Measurements from ENCODE around the gene RCAN2.

- TF ChIP-seq, protein P1, sequence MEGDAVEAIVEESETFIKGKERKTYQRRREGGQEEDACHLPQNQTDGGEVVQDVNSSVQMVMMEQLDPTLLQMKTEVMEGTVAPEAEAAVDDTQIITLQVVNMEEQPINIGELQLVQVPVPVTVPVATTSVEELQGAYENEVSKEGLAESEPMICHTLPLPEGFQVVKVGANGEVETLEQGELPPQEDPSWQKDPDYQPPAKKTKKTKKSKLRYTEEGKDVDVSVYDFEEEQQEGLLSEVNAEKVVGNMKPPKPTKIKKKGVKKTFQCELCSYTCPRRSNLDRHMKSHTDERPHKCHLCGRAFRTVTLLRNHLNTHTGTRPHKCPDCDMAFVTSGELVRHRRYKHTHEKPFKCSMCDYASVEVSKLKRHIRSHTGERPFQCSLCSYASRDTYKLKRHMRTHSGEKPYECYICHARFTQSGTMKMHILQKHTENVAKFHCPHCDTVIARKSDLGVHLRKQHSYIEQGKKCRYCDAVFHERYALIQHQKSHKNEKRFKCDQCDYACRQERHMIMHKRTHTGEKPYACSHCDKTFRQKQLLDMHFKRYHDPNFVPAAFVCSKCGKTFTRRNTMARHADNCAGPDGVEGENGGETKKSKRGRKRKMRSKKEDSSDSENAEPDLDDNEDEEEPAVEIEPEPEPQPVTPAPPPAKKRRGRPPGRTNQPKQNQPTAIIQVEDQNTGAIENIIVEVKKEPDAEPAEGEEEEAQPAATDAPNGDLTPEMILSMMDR (IDR thresholded peaks at IDR 0.05) = no peak
- TF ChIP-seq POLR2AphosphoS5 (IDR thresholded peaks at IDR 0.05; ENCODE audit: low read depth, low read length) = no peak
- no peak for TF ChIP-seq REST (IDR thresholded peaks at IDR 0.05; ENCODE audit: insufficient read depth in 1 of 2, low read depth in 2 of 2, low read length in 1 of 2)
- no peak for TF ChIP-seq TCF7L2 (IDR thresholded peaks at IDR 0.05; ENCODE audit: low read depth, low read length)
- no peak for TF ChIP-seq SIN3A (IDR thresholded peaks at IDR 0.05; ENCODE audit: borderline replicate concordance, insufficient read depth, low read depth, low read length)
These were observed 227.6 kb downstream of the RCAN2 start for GRCh38 chr6:46263707-46264086.
